HG03095 (cell line): ENCODE measurements around the gene FBF1.

ENCODE experiments used
- ATAC-seq: cut with Tn5 transposase; IDR thresholded peaks from one replicate; pipeline ENCODE4 v1.9.1; 2021; ENCODE audit warnings: moderate library complexity; ENCODE audit not compliant: unreplicated experiment

FBF1 gene

GRCh38 chr17:75917141-75917916, 23.5 kb downstream of the FBF1 start:
- no peak for ATAC-seq

DNA sequence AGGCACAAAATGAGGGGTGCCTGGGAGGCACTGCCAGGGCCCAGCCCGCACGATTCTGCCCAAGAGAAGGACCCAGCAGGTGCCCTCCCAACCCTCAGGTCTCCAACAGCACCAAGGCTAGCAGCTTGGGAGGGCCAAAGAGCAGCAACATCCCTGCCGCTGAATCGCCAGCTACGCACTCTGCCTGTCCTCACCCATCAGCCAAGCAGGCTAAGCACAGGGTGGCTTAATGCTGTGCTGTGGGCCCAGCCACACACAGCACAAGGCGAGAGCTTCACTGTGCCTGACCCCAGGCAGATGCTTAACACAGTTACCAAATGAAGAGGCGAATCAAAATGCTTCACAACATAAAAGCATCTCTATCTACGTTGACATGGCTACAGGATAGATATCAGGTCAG, 25.6 kb downstream of the FBF1 start:
- ATAC-seq = no peak

- no peak for ATAC-seq
Measured at GRCh38 chr17:75914643-75915267, 26.1 kb downstream of the FBF1 start.

DNA sequence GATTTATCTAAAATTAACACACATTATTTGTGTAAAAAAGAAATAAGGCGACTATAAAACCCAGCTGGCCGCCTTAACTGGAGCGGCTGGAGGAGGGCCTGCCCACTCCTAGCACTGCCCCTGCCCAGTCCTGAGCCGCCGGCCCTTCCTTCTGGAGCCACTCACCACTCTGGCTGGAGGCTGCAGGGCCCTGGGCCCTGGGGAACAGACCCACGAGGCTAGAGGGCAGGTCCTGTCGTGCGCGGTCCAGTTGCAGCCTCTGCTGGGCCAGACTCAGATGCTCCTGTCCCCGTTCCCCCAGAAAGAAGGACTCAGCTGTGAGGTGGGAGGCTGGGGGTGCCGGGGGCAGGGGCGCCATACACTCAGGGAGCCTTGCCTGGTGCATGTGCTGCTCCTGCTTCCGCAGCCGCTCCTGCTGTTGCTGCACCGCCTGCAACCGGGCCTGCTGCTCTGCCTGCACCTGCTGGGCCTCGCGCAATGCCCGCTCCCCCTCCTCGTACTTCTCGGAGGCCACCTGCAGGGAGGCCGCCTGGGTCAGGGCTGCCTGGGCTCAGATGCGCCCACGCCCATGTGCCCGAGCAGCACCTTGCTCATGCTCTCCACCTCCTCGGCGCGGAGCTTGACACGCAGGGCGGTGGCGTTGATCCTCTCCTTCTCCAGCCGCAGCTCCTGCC, 27.2 kb downstream of the FBF1 start:
- ATAC-seq = no peak

DNA sequence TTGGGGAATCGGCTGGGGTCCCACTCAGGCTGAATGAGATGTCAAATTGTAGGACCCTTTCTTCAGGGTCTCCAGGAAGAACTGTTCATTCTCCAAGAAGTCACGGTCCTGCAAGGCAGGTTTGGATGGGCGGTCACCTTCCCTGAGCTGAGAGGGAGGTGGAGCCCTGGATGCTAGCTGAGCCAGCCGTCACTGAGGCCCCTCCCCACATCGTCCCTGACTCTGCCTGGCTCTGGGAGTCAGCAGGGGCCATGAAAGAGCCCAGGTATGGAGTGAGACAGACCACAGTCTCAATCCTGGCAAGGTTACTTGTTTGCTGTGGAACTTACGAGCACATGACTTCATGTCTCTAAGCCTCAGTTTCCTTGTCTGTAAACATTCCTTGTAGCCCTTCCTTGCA, 30.1 kb downstream of the FBF1 start:
- ATAC-seq = no peak

- ATAC-seq = no peak
Measured at GRCh38 chr17:75909812-75910274, 31.0 kb downstream of the FBF1 start.

DNA sequence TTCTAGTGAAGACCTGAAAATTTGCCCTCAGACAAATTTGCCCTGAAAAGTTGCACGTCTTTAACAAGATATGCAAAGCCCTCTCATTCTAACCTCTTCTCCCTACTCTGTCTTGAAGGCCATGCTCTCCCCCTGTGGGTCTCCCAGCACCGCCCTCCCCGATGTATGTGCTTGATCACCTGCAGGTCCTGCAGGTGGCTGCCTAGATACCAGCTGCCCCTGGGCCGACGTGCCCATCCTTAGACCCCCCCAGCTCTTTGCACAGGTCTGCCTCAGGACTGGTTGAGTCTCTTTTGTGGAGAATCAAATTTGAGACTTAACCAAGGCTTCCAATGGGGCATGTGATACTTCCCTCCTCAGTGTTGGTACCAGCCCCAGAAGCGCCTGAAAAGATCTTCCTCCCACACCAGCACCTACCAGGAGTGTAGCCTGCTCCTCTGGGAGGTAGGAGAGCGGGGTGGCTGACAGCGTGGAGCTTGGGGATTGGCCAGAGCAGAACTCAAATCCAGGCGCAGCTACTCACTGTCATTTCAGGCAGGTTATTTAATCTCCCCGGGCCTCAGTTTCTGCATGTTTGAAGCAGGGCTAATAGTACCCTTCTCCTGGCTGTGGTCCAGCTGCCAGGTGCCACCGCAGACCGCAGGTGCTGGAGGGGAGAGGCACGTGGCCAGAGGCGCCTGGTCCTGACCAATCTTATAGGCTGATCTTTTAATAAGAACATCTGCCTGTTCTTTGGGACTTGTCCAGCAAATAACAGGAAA, 31.6 kb downstream of the FBF1 start:
- ATAC-seq = no peak

GRCh38 chr17:75908201-75908600, 32.6 kb downstream of the FBF1 start:
- ATAC-seq = no peak

DNA sequence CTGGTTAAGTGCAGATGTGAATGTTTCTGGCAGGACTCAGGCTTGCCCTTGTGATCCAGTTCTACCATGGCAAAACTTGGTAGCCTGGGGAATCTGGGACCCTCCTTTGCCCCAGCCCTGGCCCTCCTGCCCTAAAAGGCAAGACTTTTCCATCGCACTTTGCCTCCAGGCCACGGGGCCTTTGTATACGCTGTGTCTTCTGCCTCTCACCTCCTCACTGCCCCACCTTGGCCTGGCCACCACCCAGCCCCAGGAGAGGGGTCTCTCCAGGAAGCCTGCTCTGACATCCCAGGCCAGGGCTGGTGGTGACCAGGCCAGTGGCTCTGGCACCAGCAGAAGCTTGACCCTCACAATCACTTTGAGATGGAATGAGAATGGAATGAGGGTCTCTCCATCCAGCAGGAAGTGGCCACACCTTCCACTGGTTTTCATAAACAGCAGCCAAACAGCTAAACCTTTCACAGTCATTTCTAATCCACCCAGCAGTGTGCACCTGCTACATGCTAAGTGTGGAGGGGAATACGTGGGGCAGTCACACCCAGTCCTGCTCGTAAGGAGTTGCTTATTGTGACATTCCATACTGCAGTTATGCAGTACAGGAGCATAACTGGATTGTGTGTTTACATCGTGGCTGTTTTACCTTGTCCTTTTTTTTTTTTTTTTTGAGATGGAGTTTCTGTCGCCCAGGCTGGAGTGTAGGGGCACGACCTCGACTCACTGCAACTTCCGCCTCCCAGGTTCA, 34.5 kb downstream of the FBF1 start:
- ATAC-seq = no peak

GRCh38 chr17:75904749-75905521, 35.9 kb downstream of the FBF1 start, which contains the start of gene MRPL38:
Gene MRPL38, minus strand, starts transcription at chr17:75904884. Its CDS starts 9 bp downstream, at chr17:75904875.
- ATAC-seq = peak; percentile 98

DNA sequence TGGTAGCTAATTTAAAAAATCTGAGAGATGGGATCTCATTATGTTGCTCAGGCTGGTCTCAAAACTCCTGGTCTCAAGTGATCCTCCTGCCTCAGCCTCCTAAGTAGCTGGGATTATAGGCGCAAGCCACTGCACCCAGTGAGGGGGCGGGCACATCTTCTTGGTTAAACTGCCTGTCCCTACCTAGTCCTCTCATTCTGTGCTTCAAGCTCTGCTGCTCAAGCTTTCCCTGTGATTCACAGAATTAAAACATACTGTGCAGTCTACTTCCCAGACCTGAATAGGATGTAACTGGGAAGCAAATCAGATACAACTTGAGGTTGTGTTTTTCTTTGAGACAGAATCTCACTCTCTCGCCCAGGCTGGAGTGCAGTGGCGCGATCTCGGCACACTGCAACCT, 38.4 kb downstream of the FBF1 start:
- no peak for ATAC-seq

GRCh38 chr17:75901727-75902126, 39.1 kb downstream of the FBF1 start:
- no peak for ATAC-seq

DNA sequence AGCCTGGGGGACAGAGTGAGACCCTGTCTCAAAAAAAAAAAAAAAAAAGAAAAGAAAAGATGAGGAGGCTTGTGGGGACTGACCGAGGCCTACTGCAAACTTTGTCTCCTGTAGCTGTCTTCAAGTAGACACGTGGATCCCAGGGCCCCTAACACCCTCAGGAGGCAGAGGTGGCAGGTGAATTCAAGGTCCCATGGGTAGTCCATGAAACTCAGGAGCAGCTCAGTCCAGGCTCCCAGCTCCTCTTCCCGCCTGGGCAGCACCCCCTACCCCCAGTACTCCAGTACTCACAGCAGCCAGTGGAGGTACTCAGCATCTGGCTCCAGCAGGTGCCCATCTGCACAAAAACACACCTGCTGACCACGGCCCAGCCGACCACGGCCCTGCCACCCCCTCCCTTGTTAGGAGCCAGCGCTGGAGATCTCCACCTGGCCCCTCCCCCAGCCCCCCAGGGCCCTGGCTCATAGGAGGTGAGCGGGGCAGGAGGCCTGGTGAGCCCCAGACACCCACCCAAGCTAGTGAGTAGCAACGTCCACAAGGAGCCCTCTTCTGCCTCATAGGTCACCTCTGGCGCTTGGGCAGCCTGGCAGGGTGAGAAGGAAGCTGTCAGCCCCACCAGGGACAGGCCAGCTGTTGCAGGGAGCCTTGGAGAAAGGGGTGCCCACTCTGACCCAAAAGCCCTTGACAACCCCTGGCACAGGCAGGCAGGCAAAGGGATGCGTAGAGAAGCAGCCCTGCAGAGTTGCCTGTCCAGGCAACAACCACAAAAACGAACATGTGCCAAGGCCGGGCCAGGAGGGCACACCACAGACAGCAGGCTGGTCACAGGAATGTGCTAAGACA, 39.9 kb downstream of the FBF1 start:
- ATAC-seq = no peak

DNA sequence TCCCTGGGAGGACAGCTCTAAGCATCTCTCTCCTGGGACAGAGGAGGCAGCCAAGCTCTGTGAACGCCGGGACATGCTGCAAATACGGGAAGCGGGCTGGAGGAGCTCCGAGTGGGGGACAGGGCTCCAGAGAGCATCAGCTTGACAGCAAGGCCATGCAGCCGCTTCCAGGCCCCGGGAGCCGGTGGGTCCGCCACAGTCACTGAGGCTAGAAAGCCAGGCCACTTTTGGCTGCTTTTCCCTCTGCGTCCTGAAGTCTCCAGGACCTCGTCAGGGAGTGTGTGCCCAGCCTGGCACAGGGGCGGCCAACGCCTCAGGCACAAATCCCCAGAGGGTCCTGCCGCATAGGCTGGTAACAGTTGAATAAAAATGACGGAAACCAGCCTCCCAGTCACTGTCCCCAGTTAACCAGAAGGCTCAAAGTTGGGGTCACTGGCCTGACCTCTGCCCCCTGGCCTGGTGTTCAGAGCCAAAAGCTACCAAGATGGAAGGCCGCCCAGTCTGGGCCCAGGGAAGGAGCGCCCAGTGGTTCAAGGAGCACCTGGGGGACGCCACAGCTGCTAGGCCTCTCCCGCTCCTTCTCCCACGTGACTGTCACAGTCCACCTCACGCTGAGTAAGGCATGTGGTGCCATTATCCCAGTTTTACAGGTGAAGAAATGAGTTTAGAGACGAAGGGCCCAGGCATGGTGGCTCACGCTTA, 40.9 kb downstream of the FBF1 start:
- ATAC-seq = no peak

- no peak for ATAC-seq
Measured at GRCh38 chr17:75899353-75899752, 41.5 kb downstream of the FBF1 start.

DNA sequence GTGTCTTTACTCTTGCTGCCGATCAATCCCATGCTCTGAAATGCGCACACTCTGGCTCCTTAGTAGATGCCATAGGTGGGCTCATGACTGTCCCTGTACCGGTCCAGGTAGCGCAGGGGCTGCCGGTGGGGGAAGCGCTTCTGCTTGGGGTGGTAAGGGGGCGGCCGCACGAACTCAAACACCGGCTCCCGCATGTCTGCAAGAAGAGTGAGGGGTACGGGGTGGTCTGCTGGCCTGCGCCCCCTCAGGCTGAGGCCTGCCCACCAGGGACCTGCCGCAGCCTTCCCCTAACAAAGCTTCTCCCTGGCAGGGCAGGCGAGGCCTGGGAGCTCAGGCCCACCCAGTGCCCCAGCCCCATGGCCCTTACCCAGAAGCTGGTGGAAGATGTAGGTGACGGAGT, 42.1 kb downstream of the FBF1 start:
- no peak for ATAC-seq

GRCh38 chr17:75898065-75898464, 42.8 kb downstream of the FBF1 start:
- ATAC-seq = no peak
